NCI-H2171 (cell line): ENCODE data around the gene PLD2.
A peak's percentile ranks its signal among the peaks of the same experiment; 100 is the strongest.
"Not testable (repeated sequence)": the region's sequence is repeated elsewhere in the genome, so short reads cannot be mapped to it uniquely, and the experiment has no call there.

Experiments used
- DNase-seq: peaks from one replicate; lab custom pipeline; 2025; lab: John Stamatoyannopoulos, UW

Gene PLD2

GRCh38 chr17:4836221-4836620, 29.3 kb downstream of the PLD2 start:
- no peak for DNase-seq

- no peak for DNase-seq
These were observed 30.7 kb downstream of the PLD2 start for GRCh38 chr17:4837471-4838308.

- DNase-seq, result no peak
These were observed 31.4 kb downstream of the PLD2 start for GRCh38 chr17:4838309-4838785.

- no peak for DNase-seq
These were observed 32.3 kb downstream of the PLD2 start for GRCh38 chr17:4839221-4839620.

GRCh38 chr17:4839965-4840892, 33.3 kb downstream of the PLD2 start:
- no peak for DNase-seq

- DNase-seq, result no peak
These were observed 33.9 kb downstream of the PLD2 start for GRCh38 chr17:4840893-4841242.

- DNase-seq, result no peak
These were observed 35.4 kb downstream of the PLD2 start for GRCh38 chr17:4842376-4842775.

GRCh38 chr17:4843321-4844000, 36.5 kb downstream of the PLD2 start:
- no peak for DNase-seq

GRCh38 chr17:4845118-4845517, 38.2 kb downstream of the PLD2 start:
- no peak for DNase-seq

GRCh38 chr17:4846635-4847390, 39.9 kb downstream of the PLD2 start:
- DNase-seq, result no peak

- no peak for DNase-seq
These were observed 42.1 kb downstream of the PLD2 start for GRCh38 chr17:4849011-4849536.

- DNase-seq, result no peak
These were observed 43.3 kb downstream of the PLD2 start for GRCh38 chr17:4850246-4850645.

GRCh38 chr17:4851084-4851483, 44.1 kb downstream of the PLD2 start:
- no peak for DNase-seq

- peak; percentile 25 for DNase-seq
These were observed 45.7 kb downstream of the PLD2 start for GRCh38 chr17:4852567-4853207.

GRCh38 chr17:4853208-4853671, 46.3 kb downstream of the PLD2 start:
- DNase-seq, result no peak

GRCh38 chr17:4854111-4854681, 47.2 kb downstream of the PLD2 start:
- peak; percentile 83 for DNase-seq

- no peak for DNase-seq
These were observed 49.5 kb downstream of the PLD2 start for GRCh38 chr17:4856271-4856936.

GRCh38 chr17:4856937-4857314, 50.0 kb downstream of the PLD2 start:
- no peak for DNase-seq

- not testable (repeated sequence) for DNase-seq
These were observed 50.4 kb downstream of the PLD2 start for GRCh38 chr17:4857347-4857746.
